Measurements from ENCODE around the gene EDN1.
"Not testable (repeated sequence)": the region's sequence is repeated elsewhere in the genome, so short reads cannot be mapped to it uniquely, and the experiment has no call there.

The EDN1 gene

GRCh38 chr6:12328701-12329100 lies 38.5 kb downstream of the EDN1 start:
- DNase-seq = no peak

- DNase-seq = no peak
These were observed 41.3 kb downstream of the EDN1 start for GRCh38 chr6:12331474-12331873.

GRCh38 chr6:12331951-12332749 lies 42.0 kb downstream of the EDN1 start:
- DNase-seq = no peak

GRCh38 chr6:12332750-12333079 lies 42.6 kb downstream of the EDN1 start:
- not testable (repeated sequence) for DNase-seq

- DNase-seq = no peak
These were observed 43.0 kb downstream of the EDN1 start for GRCh38 chr6:12333128-12333527.

GRCh38 chr6:12334526-12335130 lies 44.5 kb downstream of the EDN1 start:
- no peak for DNase-seq

GRCh38 chr6:12335131-12335527 lies 45.0 kb downstream of the EDN1 start:
- no peak for DNase-seq

- no peak for DNase-seq
These were observed 45.6 kb downstream of the EDN1 start for GRCh38 chr6:12335717-12336116.

GRCh38 chr6:12336121-12336971 lies 46.2 kb downstream of the EDN1 start:
- DNase-seq = no peak

GRCh38 chr6:12339022-12339421 lies 48.9 kb downstream of the EDN1 start:
- no peak for DNase-seq

GRCh38 chr6:12339808-12340487 lies 49.8 kb downstream of the EDN1 start:
- no peak for DNase-seq

GRCh38 chr6:12340488-12340818 lies 50.3 kb downstream of the EDN1 start:
- no peak for DNase-seq

GRCh38 chr6:12342664-12343063 lies 52.5 kb downstream of the EDN1 start:
- DNase-seq = no peak

GRCh38 chr6:12343122-12343439 lies 52.9 kb downstream of the EDN1 start:
- DNase-seq = no peak

GRCh38 chr6:12343440-12344162 lies 53.4 kb downstream of the EDN1 start:
- no peak for DNase-seq

GRCh38 chr6:12344296-12344695 lies 54.1 kb downstream of the EDN1 start:
- DNase-seq = no peak

GRCh38 chr6:12344961-12345693 lies 55.0 kb downstream of the EDN1 start:
- no peak for DNase-seq

GRCh38 chr6:12345694-12346058 lies 55.5 kb downstream of the EDN1 start:
- no peak for DNase-seq
